Esophagus squamous epithelium (tissue), 4 donors: ENCODE results near the gene MGAT5B.
"Not testable (repeated sequence)": the region's sequence is repeated elsewhere in the genome, so short reads cannot be mapped to it uniquely, and the experiment has no call there.

Experiments used
- CTCF ChIP-seq, 6 experiments: fragments of 450-650 bp in 4 of 6; fragments of 200-600 bp in 2 of 6; sonication (generic) in 2 of 6; IDR thresholded peaks; one replicate each; pipeline ENCODE4 v1.5.1; 2016 to 2019; ENCODE audit warnings: antibody characterized with exemption in 6 of 6, mild to moderate bottlenecking in 4 of 6, moderate library complexity in 4 of 6
- POLR2A ChIP-seq, 4 donors: fragments of 450-650 bp; IDR thresholded peaks; one replicate each; pipeline ENCODE4 v1.6.1; 2017; ENCODE audit warnings: antibody characterized with exemption in 4 of 4, mild to moderate bottlenecking in 4 of 4, moderate library complexity in 3 of 4

DNA sequence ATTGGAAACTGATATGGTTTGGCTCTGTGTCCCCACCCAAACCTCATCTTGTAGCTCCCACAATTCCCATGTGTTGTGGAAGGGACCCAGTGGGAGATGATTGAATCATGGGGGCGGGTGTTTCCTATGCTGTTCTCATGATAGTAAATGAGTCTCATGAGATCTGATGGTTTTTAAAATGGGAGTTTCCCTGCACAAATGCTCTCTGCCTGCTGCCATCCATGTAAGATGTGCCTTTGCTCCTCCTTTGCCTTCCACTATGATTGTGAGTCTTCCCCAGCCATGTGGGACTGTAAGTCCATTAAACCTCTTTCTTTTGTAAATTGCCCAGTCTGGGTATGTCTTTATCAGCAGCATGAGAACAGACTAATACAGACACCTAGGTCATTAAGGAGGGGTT is 109.8 kb downstream of the MGAT5B start:
- not testable (repeated sequence) for TF ChIP-seq CTCF, POLR2A (IDR thresholded peaks at IDR 0.05)
